ES-I3 (cell line): Measurements from ENCODE around the gene TBCD.

Experiments used
- H3K36me3 ChIP-seq: 2 replicates; pipeline ENCODE4 v1.6.1; 2013; ENCODE audit warnings: mild to moderate bottlenecking, low read length, control low read depth, moderate library complexity; ENCODE audit not compliant: insufficient read depth
- H3K4me1 ChIP-seq: 2 replicates; pipeline ENCODE4 v1.6.1; 2013; ENCODE audit warnings: mild to moderate bottlenecking, control low read depth, low read length; ENCODE audit not compliant: insufficient read depth
- H3K9ac ChIP-seq: 2 replicates; pipeline ENCODE4 v1.6.1; 2013; ENCODE audit warnings: low read depth, mild to moderate bottlenecking, low read length, moderate library complexity
- H3K9me3 ChIP-seq: 2 replicates; pipeline ENCODE4 v1.6.1; 2013; ENCODE audit warnings: mild to moderate bottlenecking, low read length, moderate library complexity; ENCODE audit not compliant: control insufficient read depth, insufficient read depth

Gene TBCD

DNA sequence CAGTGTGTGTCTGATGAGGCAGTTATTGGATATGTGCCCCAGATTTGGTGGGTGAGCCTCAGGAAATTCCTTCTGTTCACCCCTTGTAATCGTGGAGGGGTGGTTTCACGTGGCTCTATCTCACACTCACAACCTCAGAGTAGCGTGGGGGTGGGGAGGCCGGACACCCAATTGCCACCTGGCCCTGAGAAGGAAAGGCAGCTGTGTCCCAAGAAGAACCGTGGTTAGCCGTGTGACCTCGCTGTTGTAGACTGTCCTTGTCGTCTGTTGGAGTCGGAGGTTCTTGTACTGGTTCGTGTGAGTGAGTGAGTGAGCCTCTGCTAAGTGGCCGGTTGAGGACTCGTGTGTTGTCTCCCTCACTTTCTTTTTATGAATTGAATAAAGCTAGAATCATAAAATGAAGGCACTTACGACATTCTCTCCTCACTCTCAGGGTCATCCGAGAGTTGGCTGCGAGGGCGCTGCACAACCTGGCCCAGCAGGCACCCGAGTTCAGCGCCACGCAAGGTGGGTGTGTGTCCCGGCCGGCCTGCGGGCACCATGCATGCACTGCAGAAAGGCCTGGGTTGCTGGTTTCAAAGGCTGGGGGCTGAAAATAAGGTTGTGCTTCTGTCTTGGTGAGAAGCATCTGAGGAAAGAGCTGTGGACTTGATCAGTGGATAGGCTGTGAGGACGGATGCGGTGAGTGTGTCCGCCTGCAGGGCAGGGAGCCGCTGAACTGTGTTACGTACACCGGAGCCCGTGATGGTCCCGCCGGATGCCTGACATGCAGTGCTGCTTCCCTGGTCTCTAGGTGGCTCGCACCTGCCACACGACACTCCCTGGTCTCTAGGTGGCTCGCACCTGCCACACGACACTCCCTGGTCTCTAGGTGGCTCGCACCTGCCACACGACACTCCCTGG, 151.4 kb downstream of the TBCD start:
- peaks cover 20% of the 10 kb centered on the region for H3K36me3 ChIP-seq
- H3K4me1 ChIP-seq: no peaks in the 10 kb centered on the region
- H3K9ac ChIP-seq: no peak overlapping the region

DNA sequence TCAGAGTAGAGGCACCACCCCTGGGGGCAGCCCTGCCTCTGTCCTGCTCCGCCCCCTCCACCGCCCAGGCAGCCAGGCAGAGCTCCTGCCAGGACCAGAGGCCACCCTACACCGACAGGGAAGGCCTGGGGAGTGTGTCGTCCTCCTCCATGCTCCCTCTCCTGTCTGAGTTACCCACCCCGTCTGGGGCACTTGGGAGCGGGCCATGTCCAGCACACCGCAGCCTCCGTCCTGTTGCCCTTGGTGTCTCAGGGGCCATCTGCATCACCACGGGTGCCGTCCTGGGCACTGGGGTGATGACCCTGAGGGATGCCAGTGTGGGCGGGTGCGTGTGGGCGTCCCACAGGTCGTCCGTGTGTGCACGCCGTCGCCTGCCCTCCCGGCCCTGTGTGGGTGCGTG, 153.3 kb downstream of the TBCD start:
- Histone ChIP-seq H3K4me1 (no peaks in the 10 kb centered on the region), H3K9ac (no peak overlapping the region), H3K36me3 (peaks cover 22% of the 10 kb centered on the region)

More for the DNA sequence above, 151.4 kb downstream of the TBCD start:
- H3K9me3 ChIP-seq: no peaks in the 10 kb centered on the region

DNA sequence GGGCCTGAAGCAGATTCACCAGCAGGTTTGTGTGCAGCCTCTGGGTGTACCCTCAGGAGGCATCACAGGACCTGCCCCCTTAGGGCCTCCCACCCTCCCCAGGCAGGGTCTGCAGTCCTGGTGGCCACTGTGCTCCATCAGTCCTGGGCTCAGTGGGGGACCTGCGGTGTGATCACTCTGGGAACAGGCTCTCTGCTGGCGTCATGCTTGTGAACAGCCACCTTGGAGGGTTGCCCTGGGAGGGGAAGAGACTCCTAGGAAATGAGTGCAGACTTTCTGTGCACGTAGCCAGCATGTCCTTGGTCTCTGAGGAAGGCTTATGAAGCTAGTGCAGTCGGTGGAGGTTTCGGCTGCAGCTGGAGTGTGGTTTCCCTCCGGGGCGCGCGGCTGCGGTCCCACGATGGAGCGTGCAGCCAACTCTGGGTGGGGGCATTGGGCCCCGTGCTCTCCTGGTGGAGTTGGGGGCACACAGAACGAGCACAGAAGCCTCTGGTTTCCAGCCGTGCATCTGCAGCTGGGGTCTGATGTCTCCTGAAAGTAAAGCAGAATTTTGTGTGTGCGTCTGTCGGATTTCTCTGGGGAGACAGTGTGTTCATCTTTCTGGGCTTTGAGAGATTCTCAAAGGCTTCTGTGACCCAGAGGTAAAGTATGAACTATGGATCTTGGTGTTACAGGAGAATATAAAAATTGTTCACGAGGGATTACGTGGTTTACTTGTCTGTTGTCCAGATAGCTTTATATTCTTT, 156.1 kb downstream of the TBCD start:
- peaks cover 25% of the 10 kb centered on the region for H3K36me3 ChIP-seq
- H3K4me1 ChIP-seq: no peaks in the 10 kb centered on the region
- no peak overlapping the region for H3K9ac ChIP-seq
- no peaks in the 10 kb centered on the region for H3K9me3 ChIP-seq

More for the DNA sequence above, 153.3 kb downstream of the TBCD start:
- H3K9me3 ChIP-seq: no peaks in the 10 kb centered on the region

DNA sequence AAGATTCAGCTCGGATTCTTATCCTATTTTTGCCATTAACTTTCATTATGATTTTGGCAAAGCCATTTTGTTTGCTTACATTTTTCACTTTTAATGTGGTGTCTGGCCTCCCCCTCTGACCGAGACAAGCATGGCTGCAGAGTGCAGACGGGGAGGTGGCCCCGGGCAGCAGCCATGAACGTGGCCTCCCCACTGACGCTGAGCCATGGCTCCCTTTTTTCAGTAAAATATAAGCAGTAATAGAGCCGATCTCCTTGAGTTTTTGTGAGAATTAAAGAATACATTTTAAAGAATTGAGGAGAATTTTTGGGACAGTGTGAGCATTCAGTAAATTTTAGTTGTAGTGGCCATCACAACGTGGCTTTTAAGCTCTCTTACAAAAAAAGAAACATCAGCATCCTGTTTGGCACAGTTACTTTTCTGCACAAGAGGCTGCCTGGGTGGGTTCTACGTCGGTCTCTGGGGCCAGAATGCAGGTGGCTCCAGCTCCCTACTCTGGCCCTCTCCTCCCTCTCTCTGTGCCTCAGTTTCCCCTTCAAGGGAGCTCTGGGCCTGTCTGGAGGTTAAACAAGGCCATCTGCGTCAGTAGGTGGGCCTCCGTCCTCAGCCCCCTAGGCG, 156.8 kb downstream of the TBCD start:
- Histone ChIP-seq H3K36me3 (peaks cover 25% of the 10 kb centered on the region), H3K9me3 (no peaks in the 10 kb centered on the region), H3K4me1 (no peaks in the 10 kb centered on the region), H3K9ac (no peak overlapping the region)

DNA sequence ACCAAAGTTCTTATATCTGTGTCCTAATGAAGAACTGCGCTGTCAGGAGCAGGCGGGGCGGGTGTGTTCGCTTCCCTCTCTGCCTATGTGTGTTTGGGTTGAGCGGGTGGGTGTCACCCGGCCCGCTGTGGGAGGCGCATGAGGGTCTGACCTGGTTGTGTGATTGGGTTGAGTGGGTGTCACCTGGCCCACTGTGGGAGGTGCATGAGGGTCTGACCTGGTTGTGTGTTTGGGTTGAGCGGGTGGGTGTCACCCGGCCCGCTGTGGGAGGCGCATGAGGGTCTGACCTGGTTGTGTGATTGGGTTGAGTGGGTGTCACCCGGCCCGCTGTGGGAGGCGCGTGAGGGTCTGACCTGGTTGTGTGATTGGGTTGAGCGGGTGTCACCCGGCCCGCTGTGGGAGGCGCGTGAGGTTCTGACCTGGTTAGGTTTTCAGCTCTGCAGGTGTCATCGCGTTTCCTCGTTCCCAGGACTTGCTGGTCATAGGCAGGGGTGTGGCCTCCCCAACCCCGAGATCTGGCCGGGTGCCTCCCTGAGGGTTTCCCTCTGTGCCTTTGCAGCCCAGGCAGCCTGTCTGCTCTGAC, 157.5 kb downstream of the TBCD start:
- Histone ChIP-seq H3K9ac (no peak overlapping the region), H3K9me3 (no peaks in the 10 kb centered on the region), H3K36me3 (peaks cover 24% of the 10 kb centered on the region), H3K4me1 (no peaks in the 10 kb centered on the region)

DNA sequence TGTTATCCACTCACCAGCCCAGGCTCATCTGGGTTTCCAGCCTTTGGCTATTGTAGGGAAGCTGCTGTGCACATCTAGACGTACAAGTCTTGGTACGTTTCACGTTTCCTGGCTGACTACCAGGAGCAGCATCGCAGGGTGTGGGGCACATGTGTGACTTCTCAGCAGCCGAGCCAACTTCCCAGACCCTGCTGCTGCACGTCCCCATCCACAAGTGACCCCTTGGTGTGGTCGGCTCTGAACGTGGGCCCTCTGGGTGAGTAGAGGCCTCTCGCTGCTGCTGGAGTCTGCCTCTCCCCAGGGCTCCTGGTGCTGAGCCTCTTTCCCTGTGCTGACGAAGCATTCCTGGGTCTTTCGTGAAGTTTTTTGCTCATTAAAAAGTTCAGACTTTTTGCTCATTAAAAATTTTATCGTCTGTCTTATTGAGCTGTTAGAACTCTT, 158.2 kb downstream of the TBCD start:
- H3K36me3 ChIP-seq: peaks cover 29% of the 10 kb centered on the region
- no peaks in the 10 kb centered on the region for H3K4me1 ChIP-seq

DNA sequence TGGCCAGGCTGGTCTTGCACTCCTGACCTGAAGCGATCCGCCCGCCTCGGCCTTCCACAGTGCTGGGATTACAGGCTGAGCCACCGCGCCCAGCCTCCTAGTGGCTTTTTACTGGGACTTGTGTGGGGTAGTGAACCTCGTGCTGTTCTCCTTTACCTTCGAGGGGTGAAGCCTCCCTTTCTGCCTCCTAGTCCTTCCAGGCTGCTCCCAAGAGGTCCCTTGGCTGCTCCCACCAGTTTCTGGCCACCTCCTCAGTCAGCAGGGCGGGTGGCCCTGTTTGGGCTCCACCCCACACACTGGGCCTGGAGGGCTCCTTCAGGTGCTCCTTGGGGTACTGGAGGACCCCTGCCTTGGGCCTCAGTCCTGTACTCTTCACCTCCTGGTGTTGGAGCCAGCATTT, 158.9 kb downstream of the TBCD start:
- H3K4me1 ChIP-seq: no peaks in the 10 kb centered on the region
- H3K36me3 ChIP-seq: peaks cover 29% of the 10 kb centered on the region
- H3K9ac ChIP-seq: no peak overlapping the region
- no peaks in the 10 kb centered on the region for H3K9me3 ChIP-seq

More for the DNA sequence above, 158.2 kb downstream of the TBCD start:
- Histone ChIP-seq H3K9me3 (no peaks in the 10 kb centered on the region), H3K9ac (no peak overlapping the region)

DNA sequence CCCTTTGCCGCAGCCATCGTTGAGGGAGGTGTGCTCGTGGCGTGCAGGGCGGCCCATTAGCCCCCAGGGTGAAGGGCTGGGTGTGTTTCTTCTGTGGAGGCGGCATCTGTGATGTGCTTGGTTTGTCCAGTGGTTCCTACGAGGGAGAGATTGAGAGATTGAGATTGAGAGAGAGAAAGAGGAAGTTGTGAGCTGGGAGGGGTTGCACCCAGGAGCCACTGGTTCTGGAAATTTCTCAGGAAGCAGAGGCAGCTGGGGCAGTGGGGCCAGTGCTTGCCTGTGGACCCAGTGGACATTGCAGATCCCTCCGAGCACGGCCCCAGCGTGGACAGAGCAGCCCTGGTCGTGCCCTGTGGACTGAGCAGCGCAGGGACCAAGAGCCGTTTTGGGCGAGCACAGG, 160.0 kb downstream of the TBCD start:
- no peaks in the 10 kb centered on the region for H3K9me3 ChIP-seq
- H3K4me1 ChIP-seq: no peaks in the 10 kb centered on the region
- peaks cover 30% of the 10 kb centered on the region for H3K36me3 ChIP-seq
- H3K9ac ChIP-seq: no peak overlapping the region

DNA sequence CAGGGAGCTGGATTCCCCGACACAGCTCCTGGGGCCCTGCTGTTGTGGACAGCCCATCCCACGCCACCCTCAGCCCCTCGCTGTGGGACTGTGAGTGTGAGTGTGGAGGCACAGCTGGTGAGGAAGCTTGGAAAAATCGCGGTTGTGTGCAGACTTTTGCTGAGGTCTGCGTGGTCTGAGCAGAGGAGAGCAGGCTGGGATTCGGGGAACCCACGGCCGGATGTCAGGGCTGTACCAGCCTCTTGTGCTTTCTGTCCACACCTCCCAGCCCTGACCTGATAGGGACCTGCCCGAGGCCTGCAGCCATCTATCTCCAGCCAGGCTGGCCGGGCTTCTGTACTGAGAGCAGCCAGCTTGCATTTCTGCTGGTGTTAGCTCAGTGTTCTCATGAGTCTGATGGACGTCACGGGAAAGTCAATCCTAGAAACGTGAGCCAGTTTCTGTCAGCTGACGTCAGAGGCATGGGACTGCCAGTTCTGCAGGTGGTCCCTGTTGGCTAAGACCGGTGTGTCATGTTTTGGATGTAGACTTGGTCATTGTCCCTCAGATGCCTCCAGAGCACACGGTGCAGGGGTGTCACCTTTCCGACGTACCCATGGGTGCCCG, 160.7 kb downstream of the TBCD start:
- Histone ChIP-seq H3K9me3 (no peaks in the 10 kb centered on the region), H3K9ac (no peak overlapping the region), H3K4me1 (no peaks in the 10 kb centered on the region), H3K36me3 (peaks cover 30% of the 10 kb centered on the region)

DNA sequence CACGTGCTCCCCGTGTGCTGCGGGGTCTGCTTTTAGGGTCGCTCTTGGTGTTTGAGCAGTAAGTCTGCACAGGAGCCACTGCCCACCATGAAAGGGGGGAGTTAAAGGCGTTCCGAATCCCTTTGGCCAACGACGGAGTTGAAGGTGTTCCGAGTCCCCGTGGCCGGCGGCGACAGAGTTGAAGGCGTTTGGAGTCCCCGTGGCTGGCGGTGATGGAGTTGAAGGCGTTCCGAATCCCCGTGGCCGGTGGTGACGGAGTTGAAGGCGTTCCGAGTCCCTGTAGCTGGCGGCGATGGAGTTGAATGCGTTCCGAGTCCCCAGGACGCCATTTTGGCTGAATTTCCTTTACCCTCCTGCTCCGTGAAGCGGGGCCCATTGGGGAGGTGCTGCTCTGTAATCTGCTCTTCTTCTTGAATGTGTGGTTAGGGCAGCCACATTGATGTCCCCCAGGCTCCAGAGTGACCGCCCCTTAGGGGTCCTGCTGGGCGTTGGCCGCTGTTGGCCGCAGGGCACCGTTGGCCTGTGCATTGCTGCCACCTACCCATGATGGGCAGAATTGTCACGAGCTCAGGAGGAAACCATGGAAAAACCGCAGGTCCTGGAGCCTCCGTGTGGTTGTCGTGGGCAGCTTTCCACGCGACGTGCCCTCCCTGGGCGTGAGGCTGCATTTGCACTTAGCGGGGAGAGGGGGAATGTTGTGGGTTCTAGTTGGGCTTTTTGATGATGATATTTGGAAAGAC, 161.6 kb downstream of the TBCD start:
- no peak overlapping the region for H3K9ac ChIP-seq
- peaks cover 30% of the 10 kb centered on the region for H3K36me3 ChIP-seq
- H3K9me3 ChIP-seq: no peaks in the 10 kb centered on the region
- no peaks in the 10 kb centered on the region for H3K4me1 ChIP-seq

DNA sequence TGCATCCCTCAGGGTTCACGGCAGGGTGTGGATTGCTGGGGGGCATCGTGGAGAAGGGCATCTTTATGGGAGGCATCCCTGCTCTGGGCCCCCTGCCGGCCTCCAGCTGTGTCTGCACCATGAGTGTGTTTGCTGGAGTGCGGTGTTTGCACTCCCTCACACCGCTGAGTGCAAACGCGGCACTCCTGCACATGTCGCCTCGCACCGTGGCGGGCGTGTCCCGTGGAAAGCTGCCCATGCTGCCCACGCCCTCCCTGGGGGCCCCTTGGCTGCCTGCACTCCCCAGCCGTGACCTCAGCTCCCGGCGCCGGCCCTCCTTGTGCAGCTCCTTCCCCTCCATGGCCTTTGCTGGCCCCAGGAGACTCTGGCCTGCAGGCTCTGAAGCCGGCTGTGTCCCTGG, 162.5 kb downstream of the TBCD start:
- H3K4me1 ChIP-seq: no peaks in the 10 kb centered on the region
- H3K36me3 ChIP-seq: peaks cover 28% of the 10 kb centered on the region
- no peaks in the 10 kb centered on the region for H3K9me3 ChIP-seq
- H3K9ac ChIP-seq: no peak overlapping the region

DNA sequence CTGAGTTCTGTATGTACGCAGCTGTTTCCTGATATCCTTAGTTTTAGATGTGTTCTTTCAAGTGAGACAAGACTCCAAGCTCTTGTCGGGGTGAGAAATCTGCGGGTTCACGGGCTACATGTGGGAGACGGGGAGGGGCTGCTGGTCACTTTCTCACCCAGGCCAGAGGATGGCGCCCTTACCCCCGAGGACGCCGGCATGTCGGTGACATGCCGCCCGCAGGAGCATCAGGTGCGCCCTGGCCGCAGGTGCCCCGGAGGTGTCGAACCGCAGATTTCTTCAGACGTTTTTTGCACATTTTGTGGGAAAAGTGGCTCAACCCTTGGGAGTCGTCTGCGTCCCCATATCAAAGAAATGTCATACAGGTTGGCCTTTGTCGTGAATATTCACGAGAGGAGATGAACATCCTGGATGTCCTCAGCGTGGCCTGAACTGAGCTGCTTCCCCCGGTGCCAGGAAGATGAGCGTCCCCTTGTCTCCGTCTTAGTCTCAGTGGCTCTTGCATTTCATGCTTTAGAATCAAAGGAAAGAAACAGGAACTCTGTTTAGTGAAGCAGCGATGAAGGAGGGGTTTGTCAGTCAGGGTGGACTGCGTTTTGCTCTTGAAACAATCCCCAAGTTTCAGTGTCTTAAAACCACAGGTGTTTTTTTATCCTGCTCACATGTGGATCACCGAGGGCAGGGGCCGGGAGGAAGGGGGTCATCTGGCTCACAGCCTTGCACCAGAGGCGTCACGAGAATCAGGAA, 163.3 kb downstream of the TBCD start:
- H3K4me1 ChIP-seq: no peaks in the 10 kb centered on the region
- peaks cover 28% of the 10 kb centered on the region for H3K36me3 ChIP-seq
- H3K9me3 ChIP-seq: no peaks in the 10 kb centered on the region
- no peak overlapping the region for H3K9ac ChIP-seq

DNA sequence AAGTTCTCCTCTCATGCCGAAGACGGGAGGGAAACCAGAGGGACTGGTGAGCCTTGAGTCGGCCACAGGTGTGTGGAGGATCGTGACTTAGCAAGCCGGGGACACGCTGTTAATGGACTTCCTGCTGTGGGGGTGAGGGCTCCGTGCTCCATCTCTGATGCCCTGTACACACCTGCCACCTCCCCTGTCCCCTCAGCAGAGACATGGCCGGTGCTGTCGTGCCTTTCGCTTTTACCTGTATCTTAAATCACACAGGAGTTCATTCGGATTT, 163.8 kb downstream of the TBCD start:
- H3K9ac ChIP-seq: no peak overlapping the region
- H3K36me3 ChIP-seq: peaks cover 28% of the 10 kb centered on the region
- H3K4me1 ChIP-seq: no peaks in the 10 kb centered on the region
- no peaks in the 10 kb centered on the region for H3K9me3 ChIP-seq
